GM12873 (cell line): ENCODE data around the gene AGXT.

Experiments
- CTCF ChIP-seq: IDR thresholded peaks from 2 replicates; pipeline ENCODE4 v1.5.1; 2012; ENCODE audit warnings: low read depth, mild to moderate bottlenecking, moderate library complexity, low read length, control low read depth; ENCODE audit not compliant: insufficient read depth; ENCODE audit errors: missing control alignments

AGXT gene

GRCh38 chr2:240873805-240874714 lies 5.4 kb downstream of the AGXT start:
- TF ChIP-seq CTCF, result no peak

- TF ChIP-seq CTCF, result no peak
These were observed 6.1 kb downstream of the AGXT start for GRCh38 chr2:240874715-240875227.

- no peak for TF ChIP-seq CTCF
These were observed 6.8 kb downstream of the AGXT start for GRCh38 chr2:240875228-240876034.

GRCh38 chr2:240876035-240876474 lies 7.4 kb downstream of the AGXT start:
- TF ChIP-seq CTCF, result no peak

- no peak for TF ChIP-seq CTCF
These were observed 8.0 kb downstream of the AGXT start for GRCh38 chr2:240876475-240877251.

- TF ChIP-seq CTCF, result no peak
These were observed 9.1 kb downstream of the AGXT start for GRCh38 chr2:240877460-240878340.
